Activated CD4-positive, alpha-beta T cell treated with anti-CD3 and anti-CD28 coated beads for 36 hours (primary cell): ENCODE results near the gene LRFN3. TPM values are rescaled to one million over a fixed set of nuclear protein-coding genes. Genes with fewer than 3 reads are reported as not detected.
A peak's percentile ranks its signal among the peaks of the same experiment; 100 is the strongest.

Experiments
- ATAC-seq: fragments of 200-7000 bp; cut with Tn5 transposase; one replicate; pipeline ENCODE4 v1.10.0; 2021; ENCODE audit warnings: mild to moderate bottlenecking, moderate library complexity
- CTCF ChIA-PET: fragments of 350-600 bp; sonication (Branson Sonifier 250); formaldehyde crosslinking; loops from one replicate; lab custom pipeline; 2021; ENCODE audit warnings: antibody characterized with exemption; lab: Charles Lee
- POLR2A ChIA-PET: fragments of 350-600 bp; sonication (Branson Sonifier 250); formaldehyde crosslinking; loops from one replicate; lab custom pipeline; 2021; ENCODE audit warnings: antibody characterized with exemption, inconsistent platforms; lab: Charles Lee
- DNase-seq: peaks from one replicate; pipeline ENCODE4 v3.0.0-alpha.2; 2020
- H3K27ac Mint-ChIP-seq: one replicate; pipeline ENCODE4 v1.8.0; 2021; ENCODE audit warnings: mixed read lengths
- H3K27me3 Mint-ChIP-seq: one replicate; pipeline ENCODE4 v1.8.0; 2021; ENCODE audit warnings: mixed read lengths
- H3K36me3 Mint-ChIP-seq: one replicate; pipeline ENCODE4 v1.8.0; 2021; ENCODE audit warnings: low read depth, mixed read lengths
- H3K4me1 Mint-ChIP-seq: one replicate; pipeline ENCODE4 v1.8.0; 2021; ENCODE audit warnings: mixed read lengths
- H3K4me3 Mint-ChIP-seq: one replicate; pipeline ENCODE4 v1.8.0; 2021; ENCODE audit warnings: mild to moderate bottlenecking, moderate library complexity, mixed read lengths
- H3K9me3 Mint-ChIP-seq: one replicate; pipeline ENCODE4 v1.8.0; 2021; ENCODE audit warnings: low read depth, mixed read lengths
- intact Hi-C, 2 experiments: fragments of 100-400 bp; cut with DNase I in 1 of 2; cut with micrococcal nuclease in 1 of 2; formaldehyde crosslinking; loops; one replicate each; pipeline versions ENCODE4 v1.14.2 to v1.15.1; 2022 to 2024; cut with DNase I, micrococcal nuclease
- total RNA-seq, 2 experiments: library from RNA; stranded (reverse); gene quantifications; one replicate each; pipeline ENCODE4 v1.2.3, GENCODE V29; 2021

Gene LRFN3
- total RNA-seq, 2 experiments from 2014 or later, result 7.8 to 8.3 TPM

GRCh38 chr19:35929876-35930275 is 6.3 kb upstream of the LRFN3 start:
- Mint-ChIP-seq H3K27ac (peak overlapping the region; percentile 85), H3K36me3 (peaks cover 6% of the 10 kb centered on the region), H3K9me3 (peaks cover 11% of the 10 kb centered on the region), H3K4me3 (peak overlapping the region; percentile 32), H3K4me1 (peaks cover 20% of the 10 kb centered on the region), H3K27me3 (no peaks in the 10 kb centered on the region)
- POLR2A ChIA-PET, result interaction anchor here (0.6 kb wide), 1 partner anchor 41 kb away, joined by 4 read pairs; no protein-coding TSS in a partner anchor
- CTCF ChIA-PET, result interaction anchor here (0.7 to 5.7 kb wide), 7 partner anchors 14 to 263 kb away, joined by 3 to 52 read pairs (median 3); no protein-coding TSS in a partner anchor
- intact Hi-C loops, result loop anchor here in 1 of 2 experiments (5.0 kb wide), 1 partner anchor 383 kb away; the partner anchor contains the start of gene TMEM147
- ATAC-seq, result no peak
- DNase-seq, result no peak

- intact Hi-C loops, result loop anchor here (1.0 to 5.0 kb wide), 22 partner anchors 31 to 384 kb away; partner anchors contain the start of genes ALKBH6 (in 1 of the 2), ARHGAP33 (in 1 of the 2), COX6B1 (in 1 of the 2) and LIN37 (in 1 of the 2)
These were observed 4.9 kb upstream of the LRFN3 start for GRCh38 chr19:35931161-35931873.

GRCh38 chr19:35931874-35932202 is 4.3 kb upstream of the LRFN3 start:
- no peak overlapping the region for H3K27ac Mint-ChIP-seq
- CTCF ChIA-PET, result interaction anchor here (0.7 to 5.7 kb wide), 12 partner anchors 20 to 421 kb away, joined by 3 to 52 read pairs (median 4); partner anchors contain the start of genes ALKBH6 and LIN37
- intact Hi-C loops, result loop anchor here (1.0 to 5.0 kb wide), 22 partner anchors 32 to 385 kb away; partner anchors contain the start of genes ALKBH6 (in 1 of the 2), ARHGAP33 (in 1 of the 2), COX6B1 (in 1 of the 2) and LIN37 (in 1 of the 2)
- H3K4me3 Mint-ChIP-seq, result peak overlapping the region; percentile 40
- H3K9me3 Mint-ChIP-seq, result no peaks in the 10 kb centered on the region
- DNase-seq (no peak), ATAC-seq (peak; percentile 1)
- no peaks in the 10 kb centered on the region for H3K36me3 Mint-ChIP-seq
- H3K4me1 Mint-ChIP-seq, result peaks cover 26% of the 10 kb centered on the region
- no peaks in the 10 kb centered on the region for H3K27me3 Mint-ChIP-seq
- POLR2A ChIA-PET, result interaction anchor here (0.6 to 1.1 kb wide), 8 partner anchors 11 to 230 kb away, joined by 3 to 5 read pairs (median 4); partner anchors contain the start of genes APLP1, IGFLR1, LIN37 and NFKBID

More at GRCh38 chr19:35931161-35931873, 4.9 kb upstream of the LRFN3 start:
- Mint-ChIP-seq H3K27me3 (no peaks in the 10 kb centered on the region), H3K27ac (peak overlapping the region; percentile 86), H3K9me3 (no peaks in the 10 kb centered on the region), H3K4me1 (peaks cover 26% of the 10 kb centered on the region), H3K36me3 (no peaks in the 10 kb centered on the region), H3K4me3 (peak overlapping the region; percentile 67)
- ChIA-PET POLR2A (interaction anchor here (0.6 to 1.1 kb wide), 9 partner anchors 10 to 229 kb away, joined by 3 to 5 read pairs (median 4); partner anchors contain the start of genes APLP1, IGFLR1, LIN37 and NFKBID), CTCF (interaction anchor here (0.5 to 5.7 kb wide), 27 partner anchors 10 to 421 kb away, joined by 3 to 52 read pairs (median 3); partner anchors contain the start of genes ALKBH6, KIRREL2, LIN37 and PSENEN)
- DNase-seq (peak; percentile 100), ATAC-seq (peak; percentile 96)

- ATAC-seq (no peak), DNase-seq (no peak)
- Mint-ChIP-seq H3K27me3 (no peaks in the 10 kb centered on the region), H3K4me1 (peaks cover 30% of the 10 kb centered on the region), H3K27ac (no peak overlapping the region), H3K4me3 (no peak overlapping the region), H3K9me3 (no peaks in the 10 kb centered on the region), H3K36me3 (no peaks in the 10 kb centered on the region)
- intact Hi-C loops, result loop anchor here in 1 of 2 experiments (5.0 kb wide), 1 partner anchor 385 kb away; the partner anchor contains the start of gene TMEM147
- CTCF ChIA-PET, result interaction anchor here (0.7 to 5.7 kb wide), 11 partner anchors 20 to 238 kb away, joined by 3 to 52 read pairs (median 3); partner anchors contain the start of genes ALKBH6 and LIN37
- POLR2A ChIA-PET, result interaction anchor here (0.6 to 1.0 kb wide), 2 partner anchors 184 to 197 kb away, joined by 3 read pairs; partner anchors contain the start of gene LIN37
These were observed 3.8 kb upstream of the LRFN3 start for GRCh38 chr19:35932291-35932936.

GRCh38 chr19:35936738-35937268 is 629 bp downstream of the LRFN3 start:
- ATAC-seq (no peak), DNase-seq (no peak)
- Mint-ChIP-seq H3K4me3 (peak overlapping the region; percentile 62), H3K4me1 (peaks cover 27% of the 10 kb centered on the region), H3K27me3 (no peaks in the 10 kb centered on the region), H3K36me3 (peaks cover 5% of the 10 kb centered on the region), H3K27ac (peak overlapping the region; percentile 39), H3K9me3 (no peaks in the 10 kb centered on the region)
- CTCF ChIA-PET, result interaction anchor here (0.6 to 1.1 kb wide), 3 partner anchors 22 to 98 kb away, joined by 3 to 4 read pairs (median 4); no protein-coding TSS in a partner anchor
- intact Hi-C loops, result loop anchor here in 1 of 2 experiments (1.0 kb wide), 3 partner anchors 22 to 68 kb away; no protein-coding TSS in a partner anchor
- POLR2A ChIA-PET, result no interaction called here

- H3K27ac Mint-ChIP-seq, result peak overlapping the region; percentile 39
- ChIA-PET CTCF (interaction anchor here (0.6 to 1.1 kb wide), 4 partner anchors 21 to 277 kb away, joined by 3 to 5 read pairs (median 4); partner anchors contain the start of gene ZNF565), POLR2A (interaction anchor here (0.6 kb wide), 1 partner anchor 236 kb away, joined by 4 read pairs; no protein-coding TSS in a partner anchor)
- H3K27me3 Mint-ChIP-seq, result no peaks in the 10 kb centered on the region
- ATAC-seq (no peak), DNase-seq (no peak)
- intact Hi-C loops, result no loop called here
- peaks cover 6% of the 10 kb centered on the region for H3K36me3 Mint-ChIP-seq
- H3K4me1 Mint-ChIP-seq, result peaks cover 24% of the 10 kb centered on the region
- peak overlapping the region; percentile 62 for H3K4me3 Mint-ChIP-seq
- no peaks in the 10 kb centered on the region for H3K9me3 Mint-ChIP-seq
These were observed 1.4 kb downstream of the LRFN3 start for GRCh38 chr19:35937345-35938281.

- no peaks in the 10 kb centered on the region for H3K27me3 Mint-ChIP-seq
- ChIA-PET CTCF (interaction anchor here (0.9 to 1.1 kb wide), 2 partner anchors 11 to 236 kb away, joined by 3 to 5 read pairs; no protein-coding TSS in a partner anchor), POLR2A (interaction anchor here (0.6 kb wide), 1 partner anchor 237 kb away, joined by 4 read pairs; no protein-coding TSS in a partner anchor)
- H3K4me1 Mint-ChIP-seq, result peaks cover 24% of the 10 kb centered on the region
- H3K4me3 Mint-ChIP-seq, result peak overlapping the region; percentile 62
- intact Hi-C loops, result no loop called here
- ATAC-seq, result no peak
- peak overlapping the region; percentile 2 for H3K27ac Mint-ChIP-seq
- no peak for DNase-seq
- no peaks in the 10 kb centered on the region for H3K9me3 Mint-ChIP-seq
- H3K36me3 Mint-ChIP-seq, result peaks cover 6% of the 10 kb centered on the region
These were observed 2.4 kb downstream of the LRFN3 start for GRCh38 chr19:35938282-35939224.

- ATAC-seq, result no peak
- DNase-seq, result no peak
- H3K4me1 Mint-ChIP-seq, result peaks cover 24% of the 10 kb centered on the region
- no peaks in the 10 kb centered on the region for H3K9me3 Mint-ChIP-seq
- H3K4me3 Mint-ChIP-seq, result no peak overlapping the region
- peaks cover 10% of the 10 kb centered on the region for H3K36me3 Mint-ChIP-seq
- POLR2A ChIA-PET, result no interaction called here
- CTCF ChIA-PET, result interaction anchor here (1.1 kb wide), 1 partner anchor 10 kb away, joined by 3 read pairs; no protein-coding TSS in a partner anchor
- intact Hi-C loops, result no loop called here
- no peaks in the 10 kb centered on the region for H3K27me3 Mint-ChIP-seq
- H3K27ac Mint-ChIP-seq, result no peak overlapping the region
These were observed 3.3 kb downstream of the LRFN3 start for GRCh38 chr19:35939307-35940077.
